HG03354 (cell line): ENCODE data around the gene AHRR.
"Not testable (repeated sequence)": the region's sequence is repeated elsewhere in the genome, so short reads cannot be mapped to it uniquely, and the experiment has no call there.

Experiments used
- ATAC-seq: cut with Tn5 transposase; IDR thresholded peaks from one replicate; pipeline ENCODE4 v1.9.1; 2021; ENCODE audit warnings: mild to moderate bottlenecking; ENCODE audit not compliant: unreplicated experiment, poor library complexity, severe bottlenecking

AHRR gene

DNA sequence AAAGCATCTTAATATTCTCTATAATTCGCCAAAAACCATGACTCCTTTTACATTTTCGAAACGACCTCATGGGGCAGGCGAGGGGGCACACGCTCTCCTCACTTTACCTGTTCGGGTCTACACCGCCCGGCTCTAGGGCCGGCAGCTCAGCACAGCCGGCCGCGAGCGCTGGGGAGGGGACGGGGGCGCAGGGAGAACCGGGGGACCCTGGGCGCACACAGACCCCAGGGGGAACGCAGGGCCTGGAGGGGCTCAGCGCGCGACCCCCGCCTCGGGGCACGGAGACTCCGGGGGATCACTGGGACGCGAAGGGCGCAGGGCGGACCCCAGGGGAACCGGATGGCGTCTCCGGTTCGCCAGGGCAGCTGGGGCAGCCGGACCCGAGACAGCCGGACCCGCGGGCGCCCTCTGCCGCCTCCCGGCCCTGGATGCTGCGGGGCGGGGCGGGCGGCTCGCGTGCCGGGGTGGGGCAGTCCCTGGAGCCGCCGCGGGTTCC lies at the start of gene AHRR:
Gene AHRR (plus strand): TSS at position 485 of the 496 bp plus-strand sequence. CDS start 22,189 bp downstream, outside the sequence.
- peak; percentile 48 for ATAC-seq

- not testable (repeated sequence) for ATAC-seq
These were observed 49.7 kb upstream of the AHRR start for GRCh38 chr5:271828-272167.

- not testable (repeated sequence) for ATAC-seq
These were observed 48.4 kb upstream of the AHRR start for GRCh38 chr5:273091-273490.

GRCh38 chr5:273491-273890 lies 48.0 kb upstream of the AHRR start:
- ATAC-seq: not testable (repeated sequence)

DNA sequence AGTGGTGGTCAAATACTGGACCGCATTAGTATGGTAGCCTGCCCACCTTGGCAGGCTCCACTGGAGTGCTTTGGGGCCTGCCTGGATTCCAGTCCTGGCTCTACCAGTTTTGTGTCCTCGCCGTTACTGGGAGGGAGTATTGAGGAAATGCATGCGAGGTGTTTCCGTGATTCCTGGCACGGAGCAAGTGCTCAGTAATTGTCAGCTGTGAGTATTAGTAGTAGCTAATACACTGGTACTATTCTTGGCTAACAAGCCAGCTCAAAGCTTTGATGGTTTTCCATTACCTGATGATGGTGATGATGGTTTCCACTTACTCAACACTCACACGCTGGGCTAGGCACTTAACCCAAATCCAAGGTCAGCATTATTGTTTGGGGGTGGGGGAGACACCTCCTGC lies 47.2 kb upstream of the AHRR start:
- ATAC-seq: not testable (repeated sequence)

DNA sequence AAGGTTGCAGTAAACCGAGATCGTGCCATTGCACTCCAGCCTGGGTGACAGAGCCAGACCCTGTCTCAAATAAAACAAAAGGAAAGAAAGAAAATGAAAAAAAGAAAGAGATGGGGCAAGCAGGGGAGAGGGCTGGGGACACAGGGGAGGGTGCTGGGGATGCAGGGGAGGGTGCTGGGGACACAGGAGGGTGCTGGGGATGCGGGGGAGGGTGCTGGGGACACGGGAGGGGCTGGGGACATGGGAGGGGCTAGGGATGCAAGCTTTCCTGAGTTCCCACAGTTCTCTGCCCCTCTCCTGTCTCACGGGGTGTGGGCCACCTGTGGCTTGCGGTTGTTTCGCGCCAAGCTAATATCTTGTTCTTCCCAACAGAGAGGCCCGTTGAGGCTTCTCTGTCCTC lies 42.9 kb upstream of the AHRR start:
- ATAC-seq: no peak

GRCh38 chr5:279051-279665 lies 42.4 kb upstream of the AHRR start:
- ATAC-seq: not testable (repeated sequence)

DNA sequence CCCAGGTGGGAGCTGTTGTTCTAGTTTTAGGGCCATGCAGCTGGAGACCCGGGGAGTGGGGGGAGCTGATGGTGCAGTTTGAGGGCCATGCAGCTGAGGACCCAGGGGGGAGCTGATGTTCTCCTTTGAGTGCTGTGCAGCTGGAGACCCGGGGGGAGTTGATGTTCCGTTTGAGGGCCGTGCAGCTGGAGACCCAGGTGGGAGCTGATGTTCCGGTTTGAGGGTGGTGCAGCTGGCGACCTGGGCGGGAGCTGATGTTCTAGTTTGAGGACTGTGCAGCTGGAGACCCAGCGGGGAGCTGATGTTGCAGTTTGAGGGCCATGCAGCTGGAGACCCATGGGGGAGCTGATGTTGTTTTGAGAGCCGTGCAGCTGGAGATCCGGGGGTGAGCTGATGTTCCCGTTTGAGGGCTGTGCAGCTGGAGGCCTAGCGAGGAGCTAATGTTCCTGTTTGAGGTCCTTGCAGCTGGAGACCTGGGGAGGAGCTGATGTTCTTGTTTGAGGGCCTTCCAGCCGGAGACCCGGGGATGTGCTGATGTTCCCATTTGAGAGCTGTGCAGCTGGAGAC lies 35.4 kb upstream of the AHRR start:
- ATAC-seq: no peak

DNA sequence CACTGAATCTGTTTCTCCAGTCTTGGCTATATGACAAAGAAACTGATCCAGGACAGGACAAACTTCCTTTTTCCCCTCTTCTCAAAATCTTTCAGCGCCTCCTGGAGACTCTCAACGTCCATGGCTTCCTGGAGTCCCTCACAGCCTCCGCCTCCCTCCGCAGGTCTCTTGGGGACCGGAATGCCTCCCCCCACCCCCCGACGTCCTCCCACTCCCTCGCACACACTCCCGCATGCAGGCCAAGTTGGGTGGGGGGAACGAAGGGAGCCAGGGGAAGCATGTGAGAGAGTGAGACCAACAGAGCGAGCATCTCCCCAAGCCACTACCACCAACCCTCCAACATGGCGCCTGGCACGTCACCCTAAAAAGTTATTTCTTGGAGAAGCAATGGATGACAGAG lies 31.3 kb upstream of the AHRR start:
- ATAC-seq: not testable (repeated sequence)

- not testable (repeated sequence) for ATAC-seq
These were observed 30.2 kb upstream of the AHRR start for GRCh38 chr5:291345-291744.

DNA sequence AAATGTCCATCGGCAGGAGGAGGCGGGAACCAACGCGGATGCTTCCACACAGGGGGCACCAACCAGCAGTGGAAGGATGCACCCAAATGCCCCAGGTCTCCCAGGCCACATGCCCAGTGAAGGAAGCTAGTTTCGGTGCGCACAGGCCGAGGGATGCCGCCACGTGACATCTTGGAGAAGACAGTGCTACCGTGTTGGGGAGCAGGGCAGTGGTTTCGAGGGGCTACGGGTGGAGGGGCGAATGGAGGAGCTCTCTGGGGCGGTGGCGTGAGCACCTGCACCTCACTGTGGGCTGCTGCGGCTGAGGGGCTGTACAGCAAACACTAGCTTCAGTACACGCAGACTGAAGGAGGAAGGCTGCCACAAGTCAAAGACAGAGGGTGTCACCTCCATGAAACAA lies 26.7 kb upstream of the AHRR start:
- ATAC-seq: not testable (repeated sequence)

DNA sequence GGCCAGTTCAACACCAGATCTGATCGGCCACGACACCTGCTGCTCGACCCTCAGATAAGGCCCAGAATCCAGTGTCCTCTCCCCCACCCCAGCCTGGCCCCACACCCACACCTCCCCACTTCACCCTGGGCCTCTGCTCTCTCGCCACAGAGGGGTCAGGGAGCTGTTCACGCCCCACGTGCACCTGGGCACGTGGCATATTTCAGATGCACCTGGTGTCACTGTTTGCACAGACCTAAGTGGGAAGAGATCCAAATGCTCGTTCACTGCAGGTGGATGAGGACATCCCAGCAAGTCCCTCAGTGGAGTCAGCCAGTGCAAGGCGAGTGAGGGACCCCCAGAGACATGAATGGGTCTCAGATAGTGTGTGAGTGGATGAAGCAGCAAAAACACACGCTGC lies 25.3 kb upstream of the AHRR start:
- ATAC-seq: not testable (repeated sequence)

DNA sequence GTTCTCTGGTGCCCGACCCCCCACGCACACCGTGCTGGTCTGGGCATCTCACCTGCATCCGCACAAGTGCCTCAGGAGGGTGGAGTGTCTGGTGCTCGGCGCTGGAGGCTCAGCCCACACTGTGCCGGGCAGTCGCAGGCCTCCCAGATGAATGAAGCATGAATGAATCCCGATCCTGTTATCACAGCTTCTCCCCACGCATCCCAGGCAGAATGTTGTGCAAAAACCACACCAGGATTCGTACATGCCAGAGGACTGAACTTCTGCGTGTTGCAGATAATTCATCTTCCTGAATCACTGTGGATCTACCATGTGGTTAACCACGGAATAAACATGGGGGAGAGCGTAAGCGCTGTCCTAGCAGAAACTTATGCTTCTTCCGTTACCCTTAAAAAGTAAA lies 24.6 kb upstream of the AHRR start:
- ATAC-seq: not testable (repeated sequence)

DNA sequence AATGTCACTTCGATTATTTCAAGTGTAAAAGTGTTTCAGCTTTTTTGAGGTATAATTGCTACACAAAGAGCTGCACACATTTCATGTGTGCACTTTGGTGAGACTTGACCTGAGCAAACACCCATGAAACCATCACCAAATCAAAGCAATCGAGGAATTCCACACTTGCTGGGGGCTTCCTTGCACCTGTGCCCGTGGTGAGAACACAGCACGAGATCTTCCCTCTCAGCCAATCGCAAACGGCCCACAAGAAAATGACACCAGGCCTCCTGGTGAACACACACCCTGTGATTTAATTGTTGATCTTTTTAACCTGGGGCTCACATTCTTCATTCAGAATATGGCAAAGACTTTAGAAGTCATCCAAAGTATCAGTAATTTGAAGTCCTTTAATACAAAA lies 24.1 kb upstream of the AHRR start:
- not testable (repeated sequence) for ATAC-seq

DNA sequence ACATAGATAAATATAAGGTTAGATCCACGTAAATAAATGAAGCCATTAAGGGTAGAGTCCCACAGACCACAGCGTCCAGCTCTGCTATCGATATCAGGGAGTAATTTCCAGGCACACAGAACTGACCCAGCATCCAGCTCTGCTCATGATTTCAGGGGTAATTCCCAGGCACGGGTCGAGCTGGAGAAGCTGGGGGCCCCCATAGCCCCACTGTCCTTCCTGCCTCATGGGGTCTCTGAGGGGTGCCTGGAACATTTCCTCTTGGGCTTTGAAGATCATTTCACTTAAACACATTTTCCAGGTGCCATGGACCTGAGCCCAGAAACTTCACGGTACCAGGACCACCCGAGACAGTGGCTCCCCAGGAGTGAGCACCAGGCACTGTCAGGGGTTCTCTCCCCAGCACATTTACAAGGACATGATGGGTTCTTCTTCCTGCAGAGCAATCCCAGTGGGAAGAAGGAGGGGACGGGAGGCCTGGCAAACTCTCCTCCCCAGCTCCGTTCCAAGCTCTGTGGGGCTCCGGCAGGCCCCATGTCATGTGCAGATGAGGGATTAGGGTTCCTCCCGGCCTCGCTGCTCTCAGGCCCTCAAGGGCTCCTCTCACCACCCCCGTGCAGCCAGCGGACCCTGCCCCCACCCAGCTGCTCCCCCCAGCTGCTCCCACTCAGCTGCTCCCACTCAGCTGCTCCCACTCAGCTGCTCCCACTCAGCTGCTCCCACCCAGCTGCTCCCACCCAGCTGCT lies 23.4 kb upstream of the AHRR start:
- ATAC-seq: not testable (repeated sequence)

GRCh38 chr5:298737-299125 lies 22.8 kb upstream of the AHRR start:
- no peak for ATAC-seq

DNA sequence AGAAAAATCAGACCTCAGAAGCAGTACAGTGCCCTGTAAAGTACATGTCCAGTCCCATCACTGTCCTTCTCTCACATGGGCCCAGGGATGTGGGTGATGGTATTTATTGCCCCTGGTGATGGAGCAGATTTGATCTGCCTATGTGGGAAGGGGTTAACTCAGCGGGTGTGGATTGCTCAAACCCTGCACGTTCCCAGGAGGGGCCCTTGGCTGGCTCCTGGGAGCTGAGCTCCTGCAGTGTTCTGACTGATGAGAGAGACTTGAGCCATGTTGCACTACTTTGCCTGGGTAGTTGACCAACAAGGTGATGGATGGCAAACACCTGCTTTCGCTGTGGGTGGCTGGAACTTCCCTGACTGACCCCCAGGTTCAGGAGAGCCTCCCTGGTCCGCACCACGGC lies 21.6 kb upstream of the AHRR start:
- ATAC-seq: not testable (repeated sequence)

DNA sequence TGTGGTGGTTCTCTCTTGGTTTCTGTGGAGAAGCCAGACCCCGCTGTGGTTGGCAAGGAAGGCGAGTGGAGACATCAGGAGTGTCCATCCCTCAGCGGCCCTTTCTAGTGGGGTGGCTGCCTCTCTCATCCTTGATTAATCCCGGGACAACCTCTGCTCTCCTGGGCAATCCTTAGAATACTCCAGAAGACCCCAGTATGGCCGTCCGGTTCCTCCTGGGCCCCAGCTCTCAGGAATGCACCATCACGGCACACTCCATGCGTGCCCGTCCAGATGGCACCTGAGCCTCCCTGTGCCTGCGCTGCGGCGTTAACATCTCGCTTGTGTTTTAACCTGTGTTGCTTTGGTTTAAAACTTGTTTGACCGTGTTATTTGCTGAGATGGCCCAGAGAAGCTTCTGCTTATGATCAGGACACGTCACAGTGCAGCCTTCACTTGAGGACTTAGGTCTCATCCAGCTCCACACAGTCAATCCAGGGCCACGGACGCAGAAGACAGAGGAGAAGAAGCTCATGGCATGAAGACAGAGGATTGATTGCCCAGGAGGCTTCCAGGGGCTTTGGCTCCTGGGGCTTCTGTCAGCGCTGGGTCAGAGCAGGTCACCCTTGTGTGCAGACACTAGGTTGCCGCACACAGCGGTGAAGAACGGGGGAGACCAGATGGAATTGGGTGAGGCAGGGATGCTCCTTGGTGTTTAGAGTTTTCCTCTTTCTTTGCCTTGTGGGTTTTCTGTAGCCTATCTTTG lies 20.7 kb upstream of the AHRR start:
- ATAC-seq: not testable (repeated sequence)

GRCh38 chr5:302416-302815 lies 19.1 kb upstream of the AHRR start:
- not testable (repeated sequence) for ATAC-seq

DNA sequence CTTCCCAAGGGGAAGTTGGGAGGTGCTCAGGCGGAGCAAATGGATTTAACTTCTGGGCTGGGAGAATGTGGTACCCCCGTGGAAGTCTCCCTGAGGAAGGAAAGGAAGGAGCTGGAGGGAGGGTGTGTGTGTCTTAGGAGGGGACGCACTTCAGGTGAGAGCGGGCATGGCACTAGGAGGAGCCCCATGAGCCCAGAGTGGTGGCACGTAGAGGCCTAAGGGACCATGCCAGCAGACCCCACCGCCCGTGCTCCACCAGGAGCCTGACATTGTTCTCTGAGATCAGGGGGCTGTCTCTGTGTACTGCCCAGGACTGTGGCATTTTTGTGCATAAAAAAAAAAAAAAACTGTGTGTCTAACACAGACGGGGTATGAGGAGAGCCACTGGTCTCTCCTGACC lies 18.5 kb upstream of the AHRR start:
- no peak for ATAC-seq
